Activated CD8-positive, alpha-beta memory T cell treated with anti-CD3 and anti-CD28 coated beads for 1 hour (primary cell): ENCODE results near the gene DIP2C.

ENCODE experiments used
- DNase-seq, 2 donors: peaks; one replicate each; pipeline ENCODE4 v3.0.0-alpha.2; 2020; ENCODE audit warnings: low read depth in 1 of 2; ENCODE audit errors: extremely low read depth in 1 of 2

DIP2C gene

GRCh38 chr10:227014-227413 lies 462.5 kb downstream of the DIP2C start:
- no peak for DNase-seq

- no peak for DNase-seq
Observed at GRCh38 chr10:226018-226417, 463.4 kb downstream of the DIP2C start.

GRCh38 chr10:224571-224970 lies 464.9 kb downstream of the DIP2C start:
- no peak for DNase-seq
